DMS153 treated with DMSO at 0.1 percent for 48 hours (cell line): Measurements from ENCODE around the gene SDC3.

Experiments
- DNase-seq: peaks from one replicate; lab custom pipeline; 2025; ENCODE audit not compliant: unreplicated experiment; lab: John Stamatoyannopoulos, UW

The SDC3 gene

DNA sequence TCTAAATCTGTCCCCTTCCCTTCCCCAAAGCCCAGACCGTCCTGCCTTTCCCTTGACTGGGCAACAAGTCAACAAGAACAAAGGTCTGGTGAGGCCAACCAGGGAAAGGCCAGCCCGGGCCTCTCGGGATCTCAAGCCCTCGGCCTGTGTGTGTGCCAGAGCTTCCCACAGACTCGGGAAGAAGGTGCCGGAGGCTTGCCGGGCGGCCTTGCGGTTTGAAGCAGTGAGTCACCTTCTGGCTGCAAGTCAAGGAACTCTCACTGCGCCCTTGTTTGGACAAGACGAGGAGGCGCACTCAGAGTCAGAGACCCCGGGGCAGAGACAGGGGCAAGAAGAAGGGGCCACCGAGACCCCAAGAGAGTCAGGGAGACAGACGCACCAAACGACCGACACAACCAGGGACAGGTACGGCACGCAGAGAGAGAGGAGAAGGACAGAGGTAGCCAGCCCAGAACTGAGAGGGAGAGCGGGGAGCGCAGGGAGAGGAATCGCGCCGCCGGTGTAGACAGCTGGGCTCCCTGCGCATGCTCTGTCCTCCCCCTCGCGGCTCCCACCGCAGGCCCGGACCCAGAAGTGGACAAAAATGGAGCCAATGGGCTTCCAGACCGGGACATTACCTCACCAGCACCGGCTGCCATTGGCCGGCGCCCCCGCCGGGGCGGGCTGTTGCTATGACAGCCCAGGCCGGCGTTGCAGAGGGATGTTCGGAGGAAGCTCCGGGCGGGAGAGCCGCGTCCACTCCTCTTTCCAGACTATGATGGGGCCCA, 84.4 kb downstream of the SDC3 start:
- peak; percentile 100 for DNase-seq

DNA sequence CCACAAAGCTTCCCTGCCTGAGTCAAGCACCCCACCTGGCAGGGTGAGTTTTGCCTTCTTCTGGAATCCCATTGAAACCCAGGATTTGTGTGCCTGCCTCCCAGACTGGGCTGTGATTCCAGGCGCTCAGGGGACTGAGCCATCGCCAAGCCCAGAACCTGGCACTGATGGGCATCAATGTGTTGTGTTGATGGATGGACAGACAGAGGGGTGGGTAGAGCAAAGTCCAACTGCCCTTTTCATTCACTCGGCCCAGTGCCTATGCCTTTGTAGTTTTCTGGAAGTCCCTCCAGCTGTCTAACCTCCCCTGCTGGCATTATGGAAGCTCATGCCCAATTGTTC, 85.0 kb downstream of the SDC3 start:
- DNase-seq = no peak

DNA sequence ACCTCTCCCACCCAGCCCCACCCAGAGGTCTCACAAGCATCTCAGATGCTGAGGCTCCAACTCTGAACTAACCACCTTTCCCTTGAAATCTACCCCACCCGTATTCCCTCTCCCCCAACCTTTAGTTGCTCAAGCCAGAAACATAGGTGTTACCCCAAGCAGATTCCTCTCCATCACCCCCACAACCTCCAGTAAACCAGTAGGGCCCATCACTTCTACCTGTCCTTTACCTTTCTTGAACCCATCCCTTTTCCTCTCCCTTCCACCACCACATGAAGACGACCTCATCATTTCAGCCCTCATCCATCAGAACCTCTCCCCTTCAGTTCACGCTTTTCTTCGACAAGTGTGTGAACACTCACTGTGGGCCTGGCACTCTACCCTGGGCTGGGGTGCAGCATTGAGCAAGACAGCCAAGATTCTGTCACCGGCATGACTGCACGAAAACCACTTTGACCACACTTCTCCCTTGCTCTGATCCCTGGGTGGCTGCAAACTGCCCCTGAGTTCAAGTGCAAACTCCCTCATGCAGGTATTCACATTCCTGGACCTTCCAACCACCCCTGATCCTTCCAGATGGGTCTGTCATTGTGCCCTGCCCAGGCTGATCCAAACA, 85.5 kb downstream of the SDC3 start:
- no peak for DNase-seq

DNA sequence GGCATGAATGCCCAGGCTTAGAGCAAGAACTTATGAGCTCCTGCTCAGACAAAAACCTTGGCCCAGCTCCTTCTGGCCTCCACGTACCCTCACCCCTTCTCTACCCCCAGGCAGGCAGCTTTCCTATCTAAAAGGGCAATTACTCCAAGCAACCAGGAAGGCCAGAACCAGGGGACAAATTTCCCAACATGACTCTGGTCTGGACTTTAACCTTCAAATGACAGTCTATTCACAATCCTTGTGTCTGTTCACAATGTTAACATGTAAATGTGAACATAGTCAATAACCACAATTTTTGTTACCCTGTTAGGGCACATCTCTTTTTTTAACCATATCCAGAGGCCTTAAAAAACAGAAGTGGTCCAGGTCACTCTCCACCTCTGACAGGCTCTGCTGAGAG, 86.6 kb downstream of the SDC3 start:
- no peak for DNase-seq

DNA sequence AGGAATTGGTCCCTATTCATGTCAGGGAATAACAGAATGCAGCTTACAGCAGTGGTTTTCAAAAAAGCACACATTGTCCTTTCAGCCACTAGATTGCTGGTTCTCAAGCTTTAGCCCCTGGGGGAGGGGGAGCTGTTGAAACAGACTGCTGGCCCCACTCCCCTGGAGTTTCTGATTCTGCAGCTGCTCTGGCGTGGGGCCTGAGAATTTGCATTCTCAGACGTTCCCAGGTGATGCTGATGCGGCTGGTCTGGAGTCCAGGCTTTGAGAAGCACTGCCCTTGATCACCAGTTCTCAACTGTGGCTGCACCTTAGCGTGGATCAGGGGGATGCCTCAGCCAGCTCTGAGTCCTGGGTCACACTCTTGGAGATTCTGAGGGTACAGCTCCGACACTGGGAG, 88.3 kb downstream of the SDC3 start:
- no peak for DNase-seq
